Gastrocnemius medialis (tissue), 4 donors: ENCODE results near the gene CACNA1C.

ENCODE experiments used
- POLR2A ChIP-seq, 2 donors: fragments of 450-650 bp; IDR thresholded peaks; one replicate each; pipeline ENCODE4 v1.6.1; 2017; ENCODE audit warnings: antibody characterized with exemption in 2 of 2, mild to moderate bottlenecking in 2 of 2, moderate library complexity in 2 of 2
- TF ChIP-seq, protein P1 (sequence below), 5 experiments: fragments of 450-650 bp in 3 of 5; fragments of 200-600 bp in 2 of 5; sonication (generic) in 2 of 5; IDR thresholded peaks in 4 of 5; conservative IDR thresholded peaks in 1 of 5; 1 replicate in 4 of 5; 2 replicates in 1 of 5; pipeline ENCODE4 v1.5.1; 2016 to 2019; ENCODE audit warnings: antibody characterized with exemption in 5 of 5, mild to moderate bottlenecking in 3 of 5, moderate library complexity in 3 of 5

- TF ChIP-seq, protein P1, sequence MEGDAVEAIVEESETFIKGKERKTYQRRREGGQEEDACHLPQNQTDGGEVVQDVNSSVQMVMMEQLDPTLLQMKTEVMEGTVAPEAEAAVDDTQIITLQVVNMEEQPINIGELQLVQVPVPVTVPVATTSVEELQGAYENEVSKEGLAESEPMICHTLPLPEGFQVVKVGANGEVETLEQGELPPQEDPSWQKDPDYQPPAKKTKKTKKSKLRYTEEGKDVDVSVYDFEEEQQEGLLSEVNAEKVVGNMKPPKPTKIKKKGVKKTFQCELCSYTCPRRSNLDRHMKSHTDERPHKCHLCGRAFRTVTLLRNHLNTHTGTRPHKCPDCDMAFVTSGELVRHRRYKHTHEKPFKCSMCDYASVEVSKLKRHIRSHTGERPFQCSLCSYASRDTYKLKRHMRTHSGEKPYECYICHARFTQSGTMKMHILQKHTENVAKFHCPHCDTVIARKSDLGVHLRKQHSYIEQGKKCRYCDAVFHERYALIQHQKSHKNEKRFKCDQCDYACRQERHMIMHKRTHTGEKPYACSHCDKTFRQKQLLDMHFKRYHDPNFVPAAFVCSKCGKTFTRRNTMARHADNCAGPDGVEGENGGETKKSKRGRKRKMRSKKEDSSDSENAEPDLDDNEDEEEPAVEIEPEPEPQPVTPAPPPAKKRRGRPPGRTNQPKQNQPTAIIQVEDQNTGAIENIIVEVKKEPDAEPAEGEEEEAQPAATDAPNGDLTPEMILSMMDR (IDR thresholded peaks at IDR 0.05 in 4 of 5, conservative IDR thresholded peaks at IDR 0.05 in 1 of 5) = no peak
- no peak for TF ChIP-seq POLR2A (IDR thresholded peaks at IDR 0.05)
Measured at GRCh38 chr12:2274733-2275132, 221.9 kb downstream of the CACNA1C start.
